GM18867 (cell line): ENCODE measurements around the gene ACSF3.

Source experiments
- ATAC-seq: cut with Tn5 transposase; IDR thresholded peaks from one replicate; pipeline ENCODE4 v1.9.1; 2021; ENCODE audit warnings: mild to moderate bottlenecking, moderate library complexity; ENCODE audit not compliant: unreplicated experiment

ACSF3 gene

DNA sequence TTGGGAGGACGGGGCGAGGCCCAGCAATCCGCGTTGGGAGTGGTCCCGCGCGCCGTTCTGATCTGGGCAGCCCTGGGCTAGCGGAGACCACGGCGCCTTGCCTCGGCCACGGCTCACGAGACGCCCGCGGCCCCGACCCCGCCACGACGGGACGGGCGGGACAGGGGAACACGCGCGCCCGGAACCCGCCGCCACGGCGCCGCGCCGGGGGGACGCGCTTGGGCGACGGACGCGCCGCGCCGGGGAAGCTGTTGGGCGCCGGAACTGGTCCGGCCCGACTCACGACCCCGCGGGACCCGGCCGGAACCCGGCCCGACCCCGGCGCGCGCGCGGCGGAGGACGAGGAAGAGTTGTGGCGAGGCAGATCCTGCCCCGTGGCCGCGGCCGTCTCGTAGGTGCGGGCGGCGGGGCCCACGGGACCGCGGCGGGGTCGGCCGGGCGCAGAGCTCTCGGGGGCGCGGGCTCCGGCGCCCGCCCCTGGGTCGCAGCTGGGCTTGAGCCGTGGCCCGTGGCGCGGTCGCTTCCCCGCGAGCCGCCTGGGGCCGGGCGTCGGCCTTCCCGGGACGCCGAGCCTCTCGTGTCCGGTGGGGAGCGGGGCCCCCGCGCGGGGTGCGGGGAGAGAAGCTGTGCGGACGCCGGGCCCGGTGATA lies at the start of gene ACSF3:
Gene ACSF3, plus strand, starts transcription at position 251 of the 650 bp plus-strand sequence. CDS start 6,830 bp downstream, outside the sequence.
- no peak for ATAC-seq

DNA sequence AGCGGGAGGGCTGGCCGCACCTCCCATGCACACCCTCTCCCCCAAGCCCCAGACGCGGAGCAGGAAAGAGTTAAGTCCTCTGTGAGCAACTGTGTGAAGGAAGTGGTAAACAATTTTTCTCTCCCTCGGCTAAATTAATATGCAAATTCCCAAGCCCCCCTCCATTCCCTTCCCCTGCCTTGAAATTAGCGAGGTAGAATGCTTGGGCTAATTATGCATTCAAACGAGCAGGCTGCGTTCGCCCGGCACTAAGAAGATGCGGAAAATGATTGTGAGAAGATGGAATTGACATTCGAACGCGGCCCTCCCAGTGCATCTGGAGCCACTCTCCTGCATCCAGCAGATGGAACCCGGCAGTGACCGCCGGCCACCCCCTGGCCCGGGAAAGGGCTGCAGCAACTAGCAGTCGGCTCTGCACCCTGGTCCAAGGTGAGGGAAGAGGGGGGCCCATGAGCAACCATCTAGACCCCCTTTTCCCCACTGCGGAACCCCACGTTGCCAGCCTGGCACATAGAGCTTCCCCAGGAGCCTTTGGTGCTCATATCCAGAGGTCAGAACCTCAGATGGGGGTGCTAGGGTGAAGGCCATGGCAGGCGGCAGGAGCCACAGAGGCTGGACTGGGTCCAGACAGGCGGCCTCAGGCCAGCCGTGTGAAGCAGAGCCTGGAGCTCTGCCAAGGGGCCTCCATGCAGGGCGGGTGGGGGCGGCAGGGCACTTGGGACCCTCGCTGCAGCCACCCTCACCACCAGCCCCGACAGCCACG lies 49.1 kb upstream of the ACSF3 start:
- ATAC-seq: no peak

DNA sequence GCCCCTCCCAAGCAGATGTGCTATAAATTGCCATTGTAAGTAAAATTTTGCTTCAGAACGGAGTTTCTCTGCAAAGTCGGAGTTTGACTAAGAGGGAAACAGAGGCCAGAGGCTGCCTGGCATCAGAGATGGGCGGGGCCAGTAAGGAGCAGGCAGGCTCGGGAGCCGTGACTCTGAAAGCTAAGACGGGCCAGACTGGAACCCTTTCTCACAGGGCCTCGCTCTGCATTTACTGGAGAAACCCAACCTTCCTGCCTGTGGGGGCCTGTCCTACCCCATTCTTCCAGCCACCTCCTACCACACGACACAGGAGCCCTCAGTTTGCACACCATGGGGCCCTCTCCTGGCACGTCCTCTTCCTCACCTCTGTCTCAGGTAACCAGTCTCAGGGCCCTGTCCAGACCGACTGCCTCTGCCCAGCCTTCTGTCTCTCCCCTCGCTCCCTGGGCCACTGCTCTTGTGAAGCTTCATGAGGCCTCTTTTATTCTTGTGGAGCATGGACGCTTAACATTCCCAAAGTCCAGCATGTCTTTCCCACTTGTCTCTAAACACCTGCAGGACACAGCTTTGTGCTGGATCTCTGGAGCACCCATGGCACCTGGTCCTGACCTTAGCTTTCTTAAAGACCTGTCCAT lies 48.4 kb upstream of the ACSF3 start:
- ATAC-seq: no peak

DNA sequence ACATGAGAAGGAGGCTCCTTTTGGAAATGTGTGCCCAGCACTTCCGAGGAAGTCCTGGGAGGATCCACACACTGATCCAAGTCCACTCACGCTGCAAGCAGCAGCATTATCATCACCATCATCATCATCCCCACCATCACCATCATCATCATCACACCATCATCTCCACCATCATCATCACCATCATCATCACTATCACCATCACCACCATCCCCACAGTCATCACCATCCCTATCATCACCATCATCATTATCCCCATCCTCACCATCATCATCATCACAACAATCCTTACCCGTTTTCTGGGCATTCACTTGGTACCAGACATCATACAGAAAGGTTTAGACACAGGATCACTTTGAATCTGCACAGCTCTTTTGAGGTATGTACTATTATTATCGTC lies 47.8 kb upstream of the ACSF3 start:
- no peak for ATAC-seq

DNA sequence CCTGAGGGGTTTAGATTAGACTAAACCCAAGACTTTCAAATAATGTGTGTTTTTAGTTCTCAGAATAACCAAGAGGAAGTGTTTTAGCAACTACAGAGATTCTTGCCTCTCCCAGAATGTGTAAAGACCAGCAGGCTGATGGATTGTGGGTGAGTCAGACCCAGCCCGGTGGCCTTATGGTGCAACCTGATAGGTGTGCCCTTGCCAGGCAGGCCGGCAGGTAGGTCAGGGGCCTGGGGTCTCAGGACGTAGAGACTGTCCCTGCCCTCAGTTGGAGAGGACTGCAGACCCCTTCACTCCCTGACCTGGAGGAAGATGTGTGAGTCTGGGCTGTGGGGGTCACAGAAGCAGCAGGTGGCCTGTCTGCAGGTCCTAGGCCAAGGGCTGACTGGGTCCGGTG lies 47.2 kb upstream of the ACSF3 start:
- no peak for ATAC-seq

DNA sequence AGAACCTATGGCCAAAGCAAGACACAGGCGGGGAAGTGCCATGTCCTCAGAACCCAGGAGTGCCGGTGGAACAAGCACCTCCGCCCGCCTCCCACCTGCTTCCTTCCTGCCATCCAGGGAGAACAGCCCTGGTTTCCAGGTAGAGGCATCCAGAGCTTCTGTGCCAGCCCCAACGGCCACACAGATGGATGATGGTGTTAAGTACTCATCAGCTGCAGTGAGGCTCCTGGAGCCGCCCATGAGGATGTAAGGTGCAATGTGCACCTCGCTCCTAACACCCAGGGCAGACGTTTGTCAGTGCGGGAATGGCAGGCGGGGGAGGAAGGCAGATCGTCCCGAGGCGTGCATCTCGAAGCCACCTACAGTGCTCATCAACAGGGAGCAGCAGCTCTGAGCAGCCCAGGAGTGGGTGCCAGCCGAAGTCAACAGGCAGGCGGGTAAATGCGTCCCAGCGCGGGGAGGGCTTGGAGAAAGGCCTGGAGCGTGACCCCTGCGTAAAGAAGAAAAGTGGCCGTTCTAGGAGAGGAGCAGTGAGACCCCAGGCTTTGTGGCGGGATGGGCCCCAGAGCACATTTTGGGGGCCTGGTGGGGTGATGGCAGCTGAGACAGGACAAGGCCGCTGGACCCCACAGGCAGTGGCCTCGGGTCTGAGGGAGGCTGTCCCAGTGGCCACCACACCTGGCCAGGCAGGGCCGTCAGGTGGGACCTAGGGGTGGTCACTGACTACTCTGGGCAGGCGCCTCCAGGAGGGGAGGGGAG lies 46.1 kb upstream of the ACSF3 start:
- no peak for ATAC-seq

DNA sequence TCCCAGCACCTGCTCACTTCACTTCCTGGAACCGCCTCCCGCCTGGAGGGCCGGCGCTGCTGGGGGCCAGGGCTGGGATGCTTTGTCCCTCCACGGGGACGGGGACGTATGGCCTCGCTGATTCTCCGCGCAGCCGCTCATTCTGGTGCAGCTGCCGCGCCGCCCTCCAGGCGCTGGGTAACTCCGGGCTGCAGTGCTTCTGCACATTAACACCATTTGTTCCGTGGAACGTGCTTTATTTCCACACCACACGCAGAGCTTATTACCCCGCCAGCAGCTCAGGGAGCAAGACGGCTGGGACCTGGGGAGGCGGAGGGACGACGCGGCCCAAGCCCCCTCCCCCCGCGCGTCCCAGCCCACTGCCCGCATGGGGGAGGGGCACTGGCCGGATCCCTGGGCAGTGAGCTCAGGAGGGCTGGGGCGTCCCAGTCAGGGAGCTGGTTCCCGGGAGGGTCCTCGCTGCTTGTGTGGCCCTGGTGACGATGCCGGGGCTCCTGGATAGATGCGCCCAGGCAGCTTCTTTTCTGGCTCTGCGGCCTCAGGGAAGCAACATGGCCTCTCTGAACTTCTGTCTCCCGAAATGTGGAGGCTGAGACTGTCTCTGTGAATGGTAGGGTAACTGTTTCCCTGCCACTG lies 45.4 kb upstream of the ACSF3 start:
- ATAC-seq: no peak

DNA sequence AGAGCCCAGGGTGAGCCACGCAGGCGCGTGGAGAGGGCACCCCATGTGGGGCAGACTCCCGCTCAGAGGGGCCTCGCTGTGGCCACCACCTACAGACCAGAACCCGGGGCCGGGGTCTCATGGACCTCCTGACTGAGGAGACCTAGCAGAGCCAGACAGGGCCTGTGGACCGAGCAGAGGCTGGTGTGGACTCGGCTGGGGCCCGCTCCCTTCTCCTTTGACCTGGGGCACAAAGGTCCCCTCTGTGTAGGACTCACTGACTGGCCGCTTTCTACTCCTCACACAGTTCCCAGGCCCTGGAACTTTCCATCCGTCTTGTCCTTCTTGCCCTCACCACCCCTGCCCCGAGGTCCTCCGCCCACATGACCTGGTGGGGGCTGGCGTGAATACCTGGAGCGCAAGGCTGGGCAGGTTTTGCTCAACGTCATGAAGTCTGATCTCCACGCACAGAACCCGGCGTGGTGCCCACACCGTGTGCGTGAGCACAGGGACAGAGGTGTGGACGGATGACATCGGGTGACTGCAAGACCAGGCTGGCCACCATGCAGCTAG lies 44.7 kb upstream of the ACSF3 start:
- no peak for ATAC-seq

DNA sequence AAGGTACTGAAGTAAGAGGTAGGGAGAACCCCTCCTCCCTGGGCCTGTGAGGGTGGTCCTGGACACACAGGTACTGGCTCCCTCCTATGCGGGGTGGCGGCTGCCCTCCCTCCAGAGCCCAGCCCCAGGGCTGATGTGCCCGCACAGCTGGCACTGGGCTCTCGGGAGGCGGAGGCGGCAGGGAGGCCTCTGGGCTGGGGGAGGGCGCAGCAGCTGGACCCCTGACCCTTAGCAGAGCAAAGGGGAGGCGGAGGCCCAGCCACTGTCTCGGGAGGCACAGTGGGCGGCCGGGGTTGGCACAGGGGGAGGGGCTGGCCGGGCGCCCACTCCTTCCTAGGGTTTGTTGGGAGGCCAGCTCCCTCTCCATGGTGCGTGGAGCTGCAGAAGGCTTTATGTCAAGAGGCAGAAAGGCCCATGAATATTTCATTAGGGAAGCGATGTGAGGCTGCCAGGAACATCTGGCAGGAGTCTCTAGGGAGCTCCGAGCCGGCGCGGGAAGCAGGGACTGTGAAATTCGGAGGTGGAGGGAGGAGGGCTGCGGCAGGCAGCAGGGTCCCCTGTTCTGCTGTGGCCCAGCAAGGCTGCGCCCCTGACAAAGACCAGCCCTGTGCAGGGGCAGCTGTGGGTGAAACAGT lies 44.1 kb upstream of the ACSF3 start:
- ATAC-seq: no peak

DNA sequence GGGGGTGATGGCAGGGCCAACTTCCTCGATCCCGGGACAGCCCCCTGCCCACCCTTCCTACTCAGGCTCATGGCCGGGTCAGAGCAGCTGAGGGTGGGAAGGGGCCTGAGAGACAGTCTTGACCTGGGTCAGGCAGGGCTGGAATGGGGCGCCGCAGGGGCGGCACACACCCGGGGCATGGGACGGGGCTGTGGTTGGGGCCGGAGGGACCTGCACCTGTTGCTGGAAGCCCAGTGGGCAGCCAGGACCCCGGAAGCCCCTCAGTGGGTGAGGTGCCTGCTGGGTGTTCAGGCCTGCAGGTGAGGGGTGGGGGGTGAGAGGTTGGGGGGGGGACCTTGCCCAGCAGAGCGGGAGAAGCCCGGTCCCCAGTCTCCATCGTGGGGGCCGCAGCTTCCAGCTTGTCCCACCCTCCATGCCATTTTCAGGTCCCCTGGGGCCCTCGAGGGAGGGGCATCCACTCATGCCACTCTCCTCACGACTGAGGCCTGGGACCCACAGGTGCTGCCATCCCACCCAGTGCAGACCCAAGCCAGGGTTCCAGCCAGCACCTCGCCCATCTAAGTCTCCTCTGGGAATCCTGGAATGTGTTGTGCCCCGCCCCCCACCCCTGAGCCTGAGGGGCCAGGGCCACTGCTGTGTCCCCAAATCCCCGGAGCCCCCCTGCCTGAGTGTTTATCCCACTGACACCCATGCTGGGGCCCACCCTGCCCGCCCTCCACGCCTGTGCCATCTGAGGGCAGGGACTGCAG lies 43.4 kb upstream of the ACSF3 start:
- ATAC-seq: no peak

DNA sequence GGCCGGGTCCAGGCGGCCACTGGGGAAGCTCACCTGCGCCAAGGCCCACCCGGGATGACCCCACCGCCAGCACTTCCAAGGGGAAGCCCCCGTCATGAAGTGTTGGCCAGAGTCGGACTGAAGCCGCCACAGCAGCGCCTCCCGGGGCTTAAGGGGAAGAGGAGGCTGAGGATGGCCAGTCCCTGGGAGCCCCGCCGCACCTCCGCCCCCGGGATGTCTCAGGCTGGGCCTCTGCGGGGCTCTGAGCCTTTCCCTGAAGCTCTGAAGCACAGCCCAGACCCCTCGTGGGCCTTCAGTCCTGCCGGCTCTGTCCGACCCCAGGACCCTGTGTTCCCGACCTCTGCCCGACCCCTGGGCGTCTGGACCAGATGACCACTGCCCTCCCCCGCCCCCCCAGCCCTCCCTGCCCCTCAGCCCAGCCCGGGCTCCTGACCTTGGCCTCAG lies 42.8 kb upstream of the ACSF3 start:
- no peak for ATAC-seq

DNA sequence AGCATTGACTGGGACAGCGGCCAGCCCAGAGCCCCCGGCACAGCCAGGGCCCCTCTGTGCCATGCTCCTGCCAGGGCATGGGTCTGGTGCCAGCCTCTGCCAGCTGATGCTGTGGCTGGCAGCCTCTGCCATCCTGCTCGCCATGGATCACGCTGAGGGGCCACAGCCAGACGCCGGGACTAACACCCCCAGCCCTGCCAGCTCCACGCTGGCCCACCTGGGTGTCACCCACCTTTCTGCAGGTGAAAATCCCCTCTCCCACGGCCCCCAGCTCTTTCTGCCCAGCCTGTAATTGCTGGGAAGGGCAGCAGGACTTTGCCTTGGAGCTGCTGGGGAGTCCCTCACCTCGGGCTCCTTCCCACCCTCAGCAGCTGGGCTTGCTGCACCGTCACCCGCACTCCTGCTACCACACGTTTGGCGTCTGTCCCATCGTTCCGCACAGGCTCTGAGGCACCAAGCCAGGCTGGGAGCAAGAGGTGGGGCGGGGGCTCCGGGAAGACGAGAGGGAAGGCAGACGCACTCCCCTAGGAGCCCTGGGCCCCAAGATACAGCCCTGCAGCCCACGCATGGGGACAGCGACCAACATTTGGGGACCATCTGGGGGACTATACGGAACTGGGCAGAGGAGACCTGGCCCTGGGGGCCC lies 42.0 kb upstream of the ACSF3 start:
- ATAC-seq: no peak

DNA sequence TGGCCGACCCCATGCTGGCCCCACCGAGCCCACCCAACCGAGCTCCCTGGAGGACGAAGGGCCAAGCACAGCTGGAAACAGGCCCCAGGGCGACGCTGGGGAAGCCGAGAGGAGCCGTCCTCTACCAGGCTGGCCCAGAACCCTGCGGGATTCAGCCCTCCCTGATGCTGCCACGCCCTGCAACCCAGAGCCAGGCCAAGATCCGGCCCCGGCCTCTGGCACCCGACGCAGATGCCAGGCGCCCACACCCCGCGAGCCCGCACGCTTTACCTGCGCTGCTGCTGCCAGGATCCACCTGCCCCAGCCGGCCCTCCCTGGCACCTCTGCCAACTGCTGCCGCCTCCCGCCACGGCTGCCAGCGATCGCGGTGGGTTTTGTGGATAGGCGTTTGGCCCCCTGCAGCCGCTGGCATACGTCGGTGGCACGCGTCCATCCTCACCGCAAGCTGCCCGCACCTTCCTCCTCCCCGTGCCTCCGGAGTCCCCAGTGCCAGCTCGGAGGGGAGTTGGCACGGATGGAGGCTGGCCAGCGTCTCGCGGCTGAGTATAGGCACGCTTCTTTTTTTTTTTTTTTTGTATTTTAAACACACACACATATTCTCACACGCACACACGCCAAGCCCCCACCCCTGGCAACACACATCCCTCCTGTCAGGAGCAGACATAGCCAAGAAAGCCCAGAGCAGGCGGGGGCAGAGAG lies 41.3 kb upstream of the ACSF3 start:
- ATAC-seq: no peak

DNA sequence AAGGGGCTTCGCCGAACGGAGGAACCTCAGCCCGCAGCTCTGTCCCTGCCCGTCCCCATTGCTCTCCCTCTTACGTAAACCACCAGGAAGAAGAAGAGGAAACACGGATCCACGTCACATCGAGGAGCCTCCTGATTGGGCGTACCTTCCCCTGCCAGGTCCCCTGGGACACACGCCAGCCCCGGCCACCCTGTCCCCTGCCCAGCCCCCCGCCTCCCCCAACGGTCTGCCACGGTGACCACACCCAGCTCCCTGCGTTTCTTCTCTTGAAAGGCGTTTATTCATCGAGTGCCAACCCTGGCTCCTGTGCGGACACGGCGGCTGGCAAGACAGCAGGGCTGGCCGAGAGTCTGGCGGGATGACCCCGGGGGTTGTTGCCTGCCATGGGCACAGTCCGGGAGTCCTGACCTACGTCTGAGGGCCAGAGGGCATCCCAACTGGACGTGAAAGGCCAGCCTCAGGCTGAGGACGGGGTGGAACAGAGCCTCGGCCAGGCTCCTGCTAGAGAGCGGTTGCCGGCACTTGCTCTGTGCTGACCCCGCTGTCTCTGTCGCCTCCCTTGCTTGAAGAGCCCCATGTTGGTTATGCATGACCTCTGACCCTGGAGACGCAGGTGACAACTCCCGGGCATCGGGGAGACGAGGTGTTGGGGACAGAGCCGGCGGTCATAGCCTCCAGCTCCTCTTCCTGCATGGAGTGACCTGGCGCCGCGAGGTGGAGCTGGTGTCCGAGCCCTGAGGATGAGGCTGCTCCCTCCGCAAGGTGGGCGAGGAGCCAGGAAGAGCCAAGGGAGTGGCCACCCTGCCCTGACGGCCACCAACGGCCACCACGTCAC lies 40.5 kb upstream of the ACSF3 start:
- ATAC-seq: no peak

DNA sequence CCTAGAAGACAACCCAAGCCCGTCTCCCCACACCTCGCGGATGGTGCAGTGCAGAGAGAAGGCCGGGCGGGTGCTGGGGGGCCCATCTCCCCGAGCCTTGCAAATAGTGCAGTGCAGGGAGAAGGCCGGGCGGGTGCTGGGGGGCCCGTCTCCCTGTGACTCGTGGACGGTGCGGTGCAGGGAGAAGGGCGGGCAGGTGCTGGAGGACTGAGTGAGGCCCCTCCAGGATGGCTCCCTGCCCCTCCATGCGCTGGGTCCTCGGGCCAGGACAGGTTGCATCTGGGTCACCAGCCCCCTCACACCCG lies 40.0 kb upstream of the ACSF3 start:
- no peak for ATAC-seq

DNA sequence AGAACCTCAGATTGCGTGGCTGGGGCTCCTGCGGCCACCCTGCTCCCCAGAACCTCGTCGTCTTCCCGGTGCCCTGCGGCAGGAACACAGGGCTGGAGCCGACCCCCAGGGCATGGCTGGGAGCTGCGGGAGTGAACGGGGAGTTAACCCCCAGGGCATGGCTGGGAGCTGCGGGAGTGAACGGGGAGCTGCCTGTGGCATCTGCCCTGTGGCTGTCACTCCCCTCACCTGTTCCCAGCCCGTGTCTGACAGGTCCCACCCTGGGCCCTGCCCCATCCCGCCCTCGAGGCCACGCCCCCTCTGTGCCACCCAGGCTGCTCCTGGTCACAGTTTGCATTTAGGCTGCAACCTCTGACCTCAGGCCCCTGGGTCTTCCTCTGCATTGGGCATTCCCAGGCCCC lies 39.4 kb upstream of the ACSF3 start:
- ATAC-seq: no peak

DNA sequence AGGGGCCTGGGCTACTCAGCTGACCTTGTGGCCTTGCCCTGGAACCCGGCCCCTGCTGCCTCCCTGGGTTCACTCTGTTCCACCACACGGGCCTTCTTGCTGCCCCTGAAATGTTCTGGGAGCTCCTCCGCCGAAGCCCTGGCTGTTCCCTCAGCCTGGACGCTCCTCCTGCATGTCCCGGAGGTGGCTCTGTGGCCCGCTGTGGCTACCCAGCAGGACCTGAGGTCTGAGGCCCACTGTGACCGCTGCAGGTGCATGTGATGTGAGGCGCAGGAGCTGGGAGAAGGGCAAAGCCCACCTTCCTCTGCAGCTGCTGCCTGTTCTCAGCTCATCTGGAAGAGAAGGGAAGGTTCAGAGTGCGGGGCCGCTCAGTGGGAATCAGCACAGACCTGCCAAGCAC lies 38.9 kb upstream of the ACSF3 start:
- ATAC-seq: no peak

DNA sequence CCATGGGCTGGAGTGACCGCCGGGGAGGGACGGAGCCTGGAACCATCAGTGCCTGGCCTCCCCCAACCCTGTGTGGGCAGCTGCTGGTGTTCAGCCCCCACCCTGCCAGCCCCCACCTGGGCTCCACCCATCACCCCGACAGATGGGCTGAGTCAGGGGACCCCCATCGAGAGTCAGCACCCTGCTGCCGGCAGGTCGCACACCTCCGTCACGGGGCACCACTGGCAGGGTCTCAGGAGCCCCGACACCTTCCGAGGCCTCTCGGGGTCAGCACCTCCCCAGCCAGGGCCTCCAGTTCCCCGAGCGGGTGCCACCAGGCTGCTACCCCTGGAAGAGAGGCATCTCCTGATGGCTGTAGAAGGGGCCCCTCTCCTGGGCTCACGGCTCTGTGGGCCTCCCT lies 38.3 kb upstream of the ACSF3 start:
- ATAC-seq: no peak
